HG02884 (cell line): ENCODE results near the gene KCNQ1.
"Not testable (repeated sequence)": the region's sequence is repeated elsewhere in the genome, so short reads cannot be mapped to it uniquely, and the experiment has no call there.

ENCODE experiments used
- ATAC-seq: cut with Tn5 transposase; IDR thresholded peaks from one replicate; pipeline ENCODE4 v1.9.1; 2021; ENCODE audit warnings: mild to moderate bottlenecking, moderate library complexity; ENCODE audit not compliant: unreplicated experiment

The KCNQ1 gene

GRCh38 chr11:2631161-2631560, 186.4 kb downstream of the KCNQ1 start:
- no peak for ATAC-seq

GRCh38 chr11:2639763-2640162, 195.0 kb downstream of the KCNQ1 start:
- not testable (repeated sequence) for ATAC-seq

GRCh38 chr11:2641623-2642022, 196.8 kb downstream of the KCNQ1 start:
- no peak for ATAC-seq

- no peak for ATAC-seq
Observed at GRCh38 chr11:2643746-2644145, 198.9 kb downstream of the KCNQ1 start.

DNA sequence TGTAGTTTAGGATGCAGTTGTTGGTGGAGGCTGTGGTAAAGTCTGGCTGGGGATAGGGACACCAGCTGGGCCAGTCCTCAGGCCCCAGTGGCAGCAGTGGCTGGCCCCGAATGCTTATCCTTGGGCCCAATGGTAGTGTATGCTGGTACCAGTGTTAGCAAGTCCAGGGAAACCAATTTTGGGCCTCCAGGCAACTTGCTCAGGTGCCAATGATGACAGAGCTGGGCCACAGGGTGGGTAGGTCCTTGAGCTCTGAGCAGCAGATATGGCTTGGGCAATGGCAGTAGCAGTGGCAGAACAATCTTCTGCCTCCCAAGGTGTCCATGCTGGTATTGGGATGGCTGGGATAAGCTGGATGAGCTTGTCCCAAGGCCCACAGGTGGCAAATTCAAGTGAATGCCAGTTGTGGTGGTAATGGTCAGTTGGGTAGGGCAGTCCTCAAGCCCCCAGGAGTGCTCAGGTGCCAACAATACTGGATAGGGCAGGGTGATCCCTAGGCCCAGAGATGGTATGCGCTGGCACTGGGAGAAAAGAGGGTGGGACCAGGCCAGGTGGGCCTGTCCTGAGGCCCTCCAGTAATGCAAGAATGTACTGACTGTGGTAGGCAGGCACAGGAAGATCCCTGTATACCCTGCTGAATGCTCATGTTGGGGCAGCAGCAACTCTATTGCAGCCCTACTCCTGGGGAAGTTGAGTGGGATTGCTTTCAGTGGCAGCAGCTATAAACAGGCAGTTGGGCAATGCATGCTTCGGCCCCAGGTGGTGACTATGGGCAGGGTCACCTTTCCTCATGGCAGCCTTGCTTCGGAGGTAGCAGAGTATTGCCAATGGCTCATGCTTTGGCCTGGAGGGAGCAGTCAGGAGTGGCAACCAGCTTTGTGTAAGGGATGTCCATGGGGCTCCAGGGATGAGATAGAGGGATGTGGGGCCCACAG, 200.3 kb downstream of the KCNQ1 start:
- ATAC-seq, result no peak

- no peak for ATAC-seq
Observed at GRCh38 chr11:2645779-2646118, 200.9 kb downstream of the KCNQ1 start.

DNA sequence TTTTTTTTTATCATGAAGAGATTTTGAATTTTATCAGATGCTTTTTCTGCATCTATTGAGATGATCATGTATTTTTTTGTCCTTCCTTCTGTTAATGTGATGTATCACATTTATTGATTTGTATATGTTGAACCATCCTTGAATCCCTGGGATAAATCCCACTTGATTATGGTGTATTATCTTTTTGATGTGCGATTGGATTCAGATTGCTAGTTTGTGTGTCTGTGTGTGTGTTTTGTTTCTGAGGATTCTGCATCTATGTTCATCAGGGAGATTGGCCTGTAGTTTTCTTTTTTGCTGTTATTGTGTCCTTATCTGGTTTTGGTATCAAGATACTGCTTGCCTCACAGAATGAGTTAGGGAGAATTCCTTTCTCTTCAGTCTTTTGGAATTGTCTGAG, 202.4 kb downstream of the KCNQ1 start:
- no peak for ATAC-seq

DNA sequence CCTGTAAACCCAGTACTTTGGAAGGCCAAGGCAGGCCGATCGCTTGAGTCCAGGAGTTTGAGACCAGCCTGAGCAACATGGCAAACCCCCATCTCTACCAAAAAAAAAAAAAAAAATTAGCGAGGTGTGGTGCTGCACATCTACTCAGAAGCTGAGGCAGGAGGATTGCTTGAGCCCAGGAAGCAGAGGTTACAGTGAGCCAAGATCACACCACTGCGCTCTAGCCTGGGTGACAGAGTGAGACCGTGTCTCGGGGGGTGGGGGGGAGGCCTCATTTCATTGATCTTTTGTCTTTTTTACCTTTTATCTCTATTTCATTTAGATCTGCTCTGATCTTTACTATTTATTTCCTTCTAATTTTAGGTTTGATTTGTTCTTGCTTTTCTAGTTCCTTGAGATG, 203.1 kb downstream of the KCNQ1 start:
- ATAC-seq, result no peak

DNA sequence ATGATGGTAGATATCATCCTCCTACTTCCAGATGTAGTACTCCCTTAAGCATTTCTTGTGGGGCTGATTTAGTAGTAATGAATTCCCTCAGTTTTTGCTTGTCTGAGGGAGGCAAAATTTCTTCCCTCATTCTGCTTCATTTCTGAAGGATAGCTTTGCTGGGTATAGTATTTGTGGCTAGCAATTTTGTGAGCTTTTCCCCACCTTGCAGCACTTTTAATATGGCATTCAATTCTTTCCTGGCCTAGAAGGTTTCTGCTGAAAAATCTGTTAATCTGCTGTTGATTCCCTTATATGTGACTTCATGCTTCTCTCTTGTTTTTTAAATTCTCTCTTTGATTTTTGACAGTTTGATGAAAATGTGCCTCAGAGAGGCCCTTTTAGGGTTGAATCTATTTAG, 204.6 kb downstream of the KCNQ1 start:
- no peak for ATAC-seq

GRCh38 chr11:2649848-2650247, 205.0 kb downstream of the KCNQ1 start:
- no peak for ATAC-seq

- no peak for ATAC-seq
Observed at GRCh38 chr11:2650343-2650867, 205.6 kb downstream of the KCNQ1 start.

DNA sequence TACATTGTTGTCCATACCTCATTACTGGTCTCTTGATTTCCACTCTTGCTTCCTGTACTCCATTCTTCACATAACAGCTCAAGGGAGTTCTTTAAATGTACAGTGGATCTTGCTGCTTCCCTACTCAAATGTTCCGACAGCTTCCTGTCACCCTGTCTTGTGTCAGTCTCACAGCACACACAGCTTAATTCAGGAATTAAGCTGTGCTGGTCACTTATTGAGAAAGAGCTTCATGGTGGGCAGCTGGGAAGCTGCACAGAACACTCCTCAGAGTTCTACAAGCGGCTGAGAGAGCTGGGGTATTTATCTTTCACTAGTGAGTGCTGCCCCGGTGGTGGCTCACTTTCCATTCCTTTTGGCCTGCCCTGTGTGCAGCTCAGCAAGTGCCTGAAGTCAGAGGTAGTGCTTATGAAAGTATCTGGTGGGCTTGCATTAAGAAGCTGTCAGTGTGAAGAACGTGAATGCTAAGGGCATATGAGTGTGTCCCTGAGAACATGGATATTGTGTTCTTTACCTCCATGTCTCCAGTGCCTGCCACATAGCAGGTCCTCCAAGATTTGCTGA, 206.3 kb downstream of the KCNQ1 start:
- no peak for ATAC-seq

DNA sequence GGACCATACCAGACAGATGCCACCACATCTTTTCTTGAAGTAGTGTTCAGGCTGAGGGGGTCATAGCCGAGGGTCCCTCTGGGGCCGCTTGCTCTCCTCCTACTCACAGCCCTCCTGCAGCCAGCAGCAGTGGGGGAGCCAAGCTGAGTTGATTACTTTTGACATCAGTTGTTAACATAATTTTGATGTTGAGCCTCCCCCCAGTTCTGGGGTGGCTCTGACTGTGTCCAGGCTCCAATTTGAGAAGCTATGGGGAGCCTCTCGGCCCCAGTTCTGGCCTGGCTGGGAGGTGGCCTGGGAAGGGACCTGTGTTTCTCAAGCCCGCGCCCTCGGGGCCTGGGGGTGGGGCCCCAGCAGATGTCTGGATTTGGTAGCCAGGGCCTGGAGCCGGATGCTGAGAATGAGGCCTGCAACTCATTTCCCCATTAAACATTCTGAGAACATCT, 207.0 kb downstream of the KCNQ1 start:
- ATAC-seq, result no peak

GRCh38 chr11:2652333-2653197, 207.8 kb downstream of the KCNQ1 start:
- ATAC-seq, result no peak

DNA sequence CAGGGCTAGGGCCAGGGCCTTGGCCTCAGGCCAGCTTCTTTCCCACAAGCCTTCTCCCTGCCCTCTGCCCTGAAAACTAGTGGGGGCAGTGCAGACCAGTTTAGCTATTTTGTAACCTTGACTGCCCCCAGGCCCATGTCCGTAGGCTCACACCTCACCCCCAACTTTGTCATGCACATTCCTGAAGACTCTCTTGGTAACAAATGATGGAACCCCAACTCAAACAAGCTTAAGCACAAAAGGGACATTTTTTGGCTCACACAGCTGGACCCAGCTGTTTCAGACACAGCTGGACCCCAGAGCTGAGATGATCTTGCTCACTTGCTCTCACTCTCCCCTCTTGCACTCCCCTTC, 208.4 kb downstream of the KCNQ1 start:
- no peak for ATAC-seq

GRCh38 chr11:2653930-2654739, 209.3 kb downstream of the KCNQ1 start:
- ATAC-seq, result no peak

GRCh38 chr11:2655016-2655719, 210.4 kb downstream of the KCNQ1 start:
- ATAC-seq, result no peak

DNA sequence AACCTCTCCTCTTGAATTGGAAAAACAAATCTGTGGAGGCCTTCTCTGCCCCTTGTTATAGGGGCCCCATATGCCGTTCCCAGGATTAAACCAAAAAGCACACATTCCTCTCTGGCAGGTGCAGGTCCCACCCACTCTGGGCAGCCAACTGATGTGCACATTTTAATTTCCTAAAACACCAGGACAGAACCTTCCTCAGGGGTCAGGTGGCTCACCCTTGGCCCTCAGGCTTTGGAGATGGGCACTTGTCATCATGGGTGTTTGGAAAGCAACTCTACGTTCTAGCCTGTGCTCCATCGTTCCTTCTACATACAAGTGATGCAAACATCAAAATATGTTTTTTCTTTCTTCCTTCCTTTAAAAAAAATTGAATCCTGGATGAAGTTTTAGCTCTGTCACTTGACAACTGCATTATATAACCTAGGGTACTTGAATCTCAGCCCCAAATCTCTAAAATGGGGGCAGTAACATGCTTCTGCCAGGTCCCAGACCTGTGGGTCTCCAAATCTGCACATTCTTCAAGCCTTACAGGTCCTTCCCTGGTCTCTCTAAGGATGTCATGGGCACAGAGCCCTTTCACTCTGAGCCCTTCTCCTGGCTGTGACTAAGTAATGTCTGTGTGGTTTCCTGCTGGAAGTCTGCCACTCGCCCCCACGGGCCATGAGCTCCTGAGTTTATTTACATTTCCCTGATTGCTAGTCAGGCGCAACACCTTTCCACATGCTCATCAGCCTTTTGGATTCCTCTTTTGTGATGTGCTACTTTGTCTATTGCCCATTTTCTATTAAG, 211.2 kb downstream of the KCNQ1 start:
- ATAC-seq, result no peak

GRCh38 chr11:2656859-2657258, 212.1 kb downstream of the KCNQ1 start:
- ATAC-seq, result no peak
